Panc1 (cell line): Measurements from ENCODE around the gene NOBOX. TPM values are rescaled to one million over a fixed set of nuclear protein-coding genes. Genes with fewer than 3 reads are reported as not detected.

Source experiments
- ATAC-seq: fragments of 200-7000 bp; cut with Tn5 transposase; 2 replicates; pipeline ENCODE4 v1.9.1; 2020; ENCODE audit warnings: mild to moderate bottlenecking, moderate library complexity
- BruUV-seq: library from RNA; stranded (reverse); fragments of 400-500 nt; replicated peaks from 2 replicates; lab custom pipeline; 2021; lab: Mats Ljungman, UMichigan
- CTCF ChIA-PET: fragments of 300-600 bp; sonication (Branson Sonifier 250); formaldehyde crosslinking; loops from one replicate; lab custom pipeline; 2022; ENCODE audit warnings: antibody characterized with exemption; lab: Charles Lee
- POLR2A ChIA-PET: fragments of 300-600 bp; sonication (Branson Sonifier 250); formaldehyde crosslinking; loops from one replicate; lab custom pipeline; 2022; ENCODE audit warnings: antibody characterized with exemption; lab: Charles Lee
- DNase-seq: peaks from one replicate; pipeline ENCODE4 v3.0.0-alpha.2; 2010; ENCODE audit warnings: low read depth, low spot score
- H3K27ac ChIP-seq: 2 replicates; pipeline ENCODE4 v1.5.1; 2011; ENCODE audit warnings: mild to moderate bottlenecking, low read length, inconsistent platforms
- H3K27me3 ChIP-seq: fragments of 200-500 bp; sonication (Bioruptor generic); 2 replicates; pipeline ENCODE4 v1.6.0; 2014; ENCODE audit warnings: low read length, inconsistent platforms; ENCODE audit not compliant: control insufficient read depth, insufficient read depth
- H3K36me3 ChIP-seq: fragments of 200-500 bp; sonication (Bioruptor generic); 2 replicates; pipeline ENCODE4 v1.5.1; 2014; ENCODE audit warnings: inconsistent platforms, mild to moderate bottlenecking, low read length, moderate library complexity; ENCODE audit not compliant: control insufficient read depth, insufficient read depth
- H3K4me1 ChIP-seq: 2 replicates; pipeline ENCODE4 v1.5.1; 2011; ENCODE audit warnings: inconsistent platforms, mild to moderate bottlenecking, low read length, moderate library complexity; ENCODE audit not compliant: control insufficient read depth, insufficient read depth
- H3K4me3 ChIP-seq, 2 experiments: 2 replicates each; pipeline ENCODE4 v1.5.1; 2011 to 2012; ENCODE audit warnings: low read depth in 2 of 2, low read length in 2 of 2, mild to moderate bottlenecking in 2 of 2, inconsistent platforms in 1 of 2, moderate library complexity in 1 of 2
- H3K9me3 ChIP-seq: fragments of 200-500 bp; sonication (Bioruptor generic); 2 replicates; pipeline ENCODE4 v1.5.1; 2014; ENCODE audit warnings: low read depth, mild to moderate bottlenecking, inconsistent platforms, low read length, moderate library complexity; ENCODE audit not compliant: control insufficient read depth, insufficient read depth
- POLR2AphosphoS5 ChIP-seq: IDR thresholded peaks from 2 replicates; pipeline ENCODE4 v1.6.1; 2012; ENCODE audit warnings: mild to moderate bottlenecking, low read depth, low read length, moderate library complexity
- SIN3A ChIP-seq: IDR thresholded peaks from 2 replicates; pipeline ENCODE4 v1.6.1; 2012; ENCODE audit warnings: low read depth, mild to moderate bottlenecking, low read length, moderate library complexity, borderline replicate concordance; ENCODE audit not compliant: insufficient read depth
- in situ Hi-C: cut with HindIII; loops from 2 replicates; pipeline ENCODE4 v1.10.0; 2016; ENCODE audit warnings: low sequenced_read_pairs, low pct_unique_long_range_greater_than_20kb
- intact Hi-C: fragments of 100-400 bp; cut with micrococcal nuclease; formaldehyde crosslinking; loops from one replicate; pipeline ENCODE4 v1.10.0; 2022; ENCODE audit not compliant: unreplicated experiment
- total RNA-seq: library from RNA; stranded (reverse); gene quantifications from one replicate; pipeline ENCODE4 v1.2.1, GENCODE V29; 2021; ENCODE audit not compliant: unreplicated experiment
- TF ChIP-seq, protein P1 (sequence below), 2 experiments: IDR thresholded peaks; 2 replicates each; pipeline ENCODE4 v1.6.1; 2011 to 2012; ENCODE audit warnings: low read depth in 2 of 2, control low read depth in 1 of 2, low read length in 1 of 2, mild to moderate bottlenecking in 1 of 2, moderate library complexity in 1 of 2; ENCODE audit not compliant: insufficient read depth in 1 of 2
- TF ChIP-seq, protein P2 (sequence below): fragments of 450-650 bp; IDR thresholded peaks from 2 replicates; pipeline ENCODE4 v1.5.1; 2017; ENCODE audit warnings: mild to moderate bottlenecking

Gene NOBOX
- total RNA-seq, 1 experiment from 2014 or later: not detected

DNA sequence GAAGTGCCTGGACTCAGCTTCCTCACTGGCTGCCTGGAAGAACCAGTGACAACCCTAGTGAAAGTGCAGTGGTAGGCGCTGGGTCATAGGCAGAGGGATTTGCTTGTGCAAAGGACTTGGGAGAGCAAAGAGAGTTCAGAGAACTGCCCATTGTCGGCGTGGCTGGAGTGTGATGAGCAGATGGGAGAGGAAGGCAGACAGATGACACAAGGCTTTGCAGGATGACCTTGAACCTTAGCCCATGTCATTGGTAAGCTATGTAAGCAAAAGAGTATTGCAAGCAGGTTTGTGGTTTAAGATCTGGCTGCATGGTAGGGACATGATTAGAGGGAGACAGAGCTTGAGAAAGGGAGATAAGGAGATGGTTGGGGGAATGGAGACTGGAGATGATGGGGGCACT is 35.3 kb upstream of the NOBOX start:
- BruUV-seq: no TSS peak
- Histone ChIP-seq H3K27me3 (no peaks in the 10 kb centered on the region; the same call in 1 of the 2 replicates), H3K36me3 (no peaks in the 10 kb centered on the region), H3K9me3 (no peaks in the 10 kb centered on the region), H3K27ac (no peak overlapping the region), H3K4me1 (no peaks in the 10 kb centered on the region), H3K4me3 (no peak overlapping the region)
- intact Hi-C loops: loop anchor here (5.0 kb wide), 1 partner anchor 46 kb away; no protein-coding TSS in a partner anchor
- in situ Hi-C loops: no loop called here
- DNase-seq: no peak
- ATAC-seq: no peak
- ChIA-PET CTCF (interaction anchor here (0.5 kb wide), 2 partner anchors 8 to 232 kb away, joined by 3 to 4 read pairs; no protein-coding TSS in a partner anchor), POLR2A (no interaction called here)
- TF ChIP-seq, protein P1, sequence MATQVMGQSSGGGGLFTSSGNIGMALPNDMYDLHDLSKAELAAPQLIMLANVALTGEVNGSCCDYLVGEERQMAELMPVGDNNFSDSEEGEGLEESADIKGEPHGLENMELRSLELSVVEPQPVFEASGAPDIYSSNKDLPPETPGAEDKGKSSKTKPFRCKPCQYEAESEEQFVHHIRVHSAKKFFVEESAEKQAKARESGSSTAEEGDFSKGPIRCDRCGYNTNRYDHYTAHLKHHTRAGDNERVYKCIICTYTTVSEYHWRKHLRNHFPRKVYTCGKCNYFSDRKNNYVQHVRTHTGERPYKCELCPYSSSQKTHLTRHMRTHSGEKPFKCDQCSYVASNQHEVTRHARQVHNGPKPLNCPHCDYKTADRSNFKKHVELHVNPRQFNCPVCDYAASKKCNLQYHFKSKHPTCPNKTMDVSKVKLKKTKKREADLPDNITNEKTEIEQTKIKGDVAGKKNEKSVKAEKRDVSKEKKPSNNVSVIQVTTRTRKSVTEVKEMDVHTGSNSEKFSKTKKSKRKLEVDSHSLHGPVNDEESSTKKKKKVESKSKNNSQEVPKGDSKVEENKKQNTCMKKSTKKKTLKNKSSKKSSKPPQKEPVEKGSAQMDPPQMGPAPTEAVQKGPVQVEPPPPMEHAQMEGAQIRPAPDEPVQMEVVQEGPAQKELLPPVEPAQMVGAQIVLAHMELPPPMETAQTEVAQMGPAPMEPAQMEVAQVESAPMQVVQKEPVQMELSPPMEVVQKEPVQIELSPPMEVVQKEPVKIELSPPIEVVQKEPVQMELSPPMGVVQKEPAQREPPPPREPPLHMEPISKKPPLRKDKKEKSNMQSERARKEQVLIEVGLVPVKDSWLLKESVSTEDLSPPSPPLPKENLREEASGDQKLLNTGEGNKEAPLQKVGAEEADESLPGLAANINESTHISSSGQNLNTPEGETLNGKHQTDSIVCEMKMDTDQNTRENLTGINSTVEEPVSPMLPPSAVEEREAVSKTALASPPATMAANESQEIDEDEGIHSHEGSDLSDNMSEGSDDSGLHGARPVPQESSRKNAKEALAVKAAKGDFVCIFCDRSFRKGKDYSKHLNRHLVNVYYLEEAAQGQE (IDR thresholded peaks at IDR 0.05; ENCODE audit: insufficient read depth in 1 of 2, low read depth in 2 of 2, low read length in 1 of 2): no peak
- TF ChIP-seq, protein P2, sequence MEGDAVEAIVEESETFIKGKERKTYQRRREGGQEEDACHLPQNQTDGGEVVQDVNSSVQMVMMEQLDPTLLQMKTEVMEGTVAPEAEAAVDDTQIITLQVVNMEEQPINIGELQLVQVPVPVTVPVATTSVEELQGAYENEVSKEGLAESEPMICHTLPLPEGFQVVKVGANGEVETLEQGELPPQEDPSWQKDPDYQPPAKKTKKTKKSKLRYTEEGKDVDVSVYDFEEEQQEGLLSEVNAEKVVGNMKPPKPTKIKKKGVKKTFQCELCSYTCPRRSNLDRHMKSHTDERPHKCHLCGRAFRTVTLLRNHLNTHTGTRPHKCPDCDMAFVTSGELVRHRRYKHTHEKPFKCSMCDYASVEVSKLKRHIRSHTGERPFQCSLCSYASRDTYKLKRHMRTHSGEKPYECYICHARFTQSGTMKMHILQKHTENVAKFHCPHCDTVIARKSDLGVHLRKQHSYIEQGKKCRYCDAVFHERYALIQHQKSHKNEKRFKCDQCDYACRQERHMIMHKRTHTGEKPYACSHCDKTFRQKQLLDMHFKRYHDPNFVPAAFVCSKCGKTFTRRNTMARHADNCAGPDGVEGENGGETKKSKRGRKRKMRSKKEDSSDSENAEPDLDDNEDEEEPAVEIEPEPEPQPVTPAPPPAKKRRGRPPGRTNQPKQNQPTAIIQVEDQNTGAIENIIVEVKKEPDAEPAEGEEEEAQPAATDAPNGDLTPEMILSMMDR: no peak
- TF ChIP-seq POLR2AphosphoS5: no peak
- TF ChIP-seq SIN3A: no peak

DNA sequence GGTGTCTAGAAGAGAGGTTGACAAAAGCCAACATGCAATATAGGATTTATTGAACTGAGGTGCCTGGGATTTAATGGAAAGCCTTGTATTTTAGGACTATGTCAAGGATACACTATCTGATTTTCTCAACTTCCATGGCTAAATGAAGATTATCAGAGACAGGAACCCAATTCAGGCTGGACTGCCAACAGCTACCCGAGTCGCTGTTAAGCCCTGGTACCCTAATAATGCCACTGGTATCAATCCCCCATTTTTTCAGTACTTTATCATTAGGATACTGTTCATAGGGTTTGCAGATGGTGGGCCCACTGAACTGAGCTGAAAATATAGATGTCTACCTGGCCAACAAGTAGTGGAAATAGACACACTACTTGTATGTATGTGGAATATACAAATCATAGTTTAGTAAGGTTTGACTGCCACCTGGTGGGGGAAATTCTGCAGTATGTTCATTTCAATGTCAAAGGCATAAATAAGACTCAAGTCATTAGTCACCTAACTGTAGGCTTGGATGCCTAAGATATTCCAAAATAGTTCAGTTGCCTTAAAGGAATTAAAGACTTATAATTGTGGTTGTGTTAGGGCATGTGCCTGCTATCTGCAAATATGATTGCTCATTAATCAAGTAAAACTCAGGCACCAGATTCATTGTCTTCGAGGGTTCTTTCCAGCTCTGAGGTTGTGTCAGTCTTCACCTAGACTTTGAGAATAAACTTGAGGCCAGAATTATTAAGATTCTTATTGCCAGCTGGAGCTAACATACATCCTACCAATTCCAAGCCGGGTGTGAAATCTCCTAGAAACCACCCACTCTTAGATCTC is 34.1 kb upstream of the NOBOX start:
- POLR2A ChIA-PET: no interaction called here
- Histone ChIP-seq H3K36me3 (no peaks in the 10 kb centered on the region), H3K27ac (no peak overlapping the region), H3K9me3 (no peaks in the 10 kb centered on the region), H3K4me3 (no peak overlapping the region), H3K4me1 (no peaks in the 10 kb centered on the region), H3K27me3 (no peaks in the 10 kb centered on the region; the same call in 1 of the 2 replicates)
- peak; percentile 92 for ATAC-seq
- in situ Hi-C loops: no loop called here
- intact Hi-C loops: loop anchor here (5.0 kb wide), 1 partner anchor 45 kb away; no protein-coding TSS in a partner anchor
- CTCF ChIA-PET: no interaction called here
- no TSS peak for BruUV-seq
- TF ChIP-seq, protein P2: peak; percentile 72
- TF ChIP-seq POLR2AphosphoS5: no peak
- DNase-seq: peak; percentile 69
